GOT3 (cell line): ENCODE data around the gene SARDH.
"Not testable (repeated sequence)": the region's sequence is repeated elsewhere in the genome, so short reads cannot be mapped to it uniquely, and the experiment has no call there.

Experiments
- DNase-seq: peaks from one replicate; lab custom pipeline; 2025; ENCODE audit warnings: mixed read lengths; lab: John Stamatoyannopoulos, UW

Gene SARDH

GRCh38 chr9:133759146-133759900 is 21.2 kb upstream of the SARDH start:
- no peak for DNase-seq

DNA sequence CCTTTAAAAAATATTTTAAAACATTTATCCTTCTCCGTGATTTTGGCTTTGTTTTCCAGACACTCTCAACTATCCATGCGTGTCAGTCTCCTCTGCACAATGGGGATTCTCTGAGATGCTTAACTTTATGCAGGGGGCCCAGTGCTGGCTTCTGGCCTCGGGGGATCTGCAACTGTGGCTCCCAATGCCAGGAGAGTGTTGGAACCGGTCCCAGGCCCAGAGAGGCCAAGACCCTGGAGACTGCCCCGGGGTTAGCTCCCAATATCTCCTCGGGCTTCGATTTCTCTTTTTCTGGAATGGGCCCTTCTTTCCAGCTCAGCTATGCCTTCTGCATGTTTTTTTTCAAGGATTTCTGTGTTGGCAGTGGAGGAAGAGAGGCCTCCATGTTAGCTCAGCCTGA is 20.1 kb upstream of the SARDH start:
- no peak for DNase-seq

- DNase-seq, result no peak
Measured at GRCh38 chr9:133754688-133755227, 16.6 kb upstream of the SARDH start.

DNA sequence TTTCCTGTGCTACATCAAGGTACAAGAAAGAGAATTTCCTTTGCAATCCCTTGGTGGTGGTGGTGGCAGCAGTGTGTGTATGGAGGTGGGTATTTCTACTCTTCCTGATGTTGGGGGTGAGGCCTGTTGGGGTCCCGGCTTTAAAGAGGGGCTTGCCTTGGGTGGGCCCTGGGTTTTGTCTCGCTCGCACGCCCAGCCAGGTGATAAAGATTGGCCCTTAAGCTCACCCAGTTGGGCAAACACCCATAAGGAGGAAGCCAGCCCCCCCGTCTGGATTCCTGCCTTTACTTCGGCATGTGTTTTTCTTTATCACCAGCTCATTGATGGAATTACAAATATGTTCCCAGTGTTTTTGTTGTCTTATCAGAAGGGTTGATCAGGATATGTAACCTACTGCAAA is 16.0 kb upstream of the SARDH start:
- no peak for DNase-seq

- no peak for DNase-seq
Measured at GRCh38 chr9:133752739-133753446, 14.7 kb upstream of the SARDH start.

DNA sequence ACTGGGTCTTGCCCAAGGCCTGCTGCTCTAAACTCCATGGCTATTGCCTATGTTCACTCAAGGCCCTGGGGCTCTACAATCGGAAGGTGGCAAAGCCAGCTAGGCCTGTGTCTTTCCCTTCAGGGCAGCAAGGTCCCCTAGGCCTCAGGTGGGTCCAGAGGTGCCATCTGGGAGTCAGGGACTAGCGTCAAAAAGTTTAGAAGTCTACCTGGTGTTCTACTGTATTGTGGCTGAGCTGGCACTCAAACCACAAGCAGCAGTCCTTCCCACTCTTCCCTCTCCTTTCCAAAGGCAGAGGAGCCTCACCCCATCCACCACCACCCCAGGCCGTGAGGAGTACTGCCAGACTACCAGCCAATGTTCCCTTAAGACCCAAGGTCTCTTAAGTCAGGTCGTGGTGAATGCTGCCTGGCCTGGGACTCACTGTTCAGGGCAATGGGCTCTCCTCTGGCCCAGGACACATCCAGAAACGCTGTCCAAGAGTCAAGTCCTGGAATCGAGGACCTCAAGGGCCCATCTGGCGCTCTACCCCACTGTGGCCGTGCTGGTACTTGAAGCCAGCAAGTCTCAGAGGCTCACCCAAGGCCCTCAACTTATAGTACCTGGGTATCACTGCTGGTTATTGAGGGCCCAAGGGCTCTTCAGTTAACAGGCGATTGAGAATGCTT is 13.0 kb upstream of the SARDH start:
- DNase-seq, result no peak

DNA sequence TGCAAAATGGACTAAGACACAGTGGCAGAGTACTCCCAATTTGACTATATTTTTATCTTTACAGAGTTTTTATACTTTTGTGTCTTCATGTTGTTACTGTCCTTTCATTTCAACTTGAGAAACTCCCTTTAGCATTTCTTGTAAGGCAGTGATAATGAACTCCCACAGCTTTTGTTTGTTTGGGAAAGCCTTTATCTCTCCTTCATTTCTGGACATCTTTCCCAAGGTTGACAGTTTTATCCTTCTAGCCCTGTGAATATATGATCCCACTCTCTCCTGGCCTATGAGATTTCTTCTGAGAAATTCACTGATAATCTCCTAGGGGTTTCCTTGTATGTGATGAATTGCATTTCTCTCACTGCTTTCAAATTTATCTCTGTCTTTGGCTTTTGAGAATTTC is 9.2 kb upstream of the SARDH start:
- no peak for DNase-seq

- DNase-seq, result not testable (repeated sequence)
Measured at GRCh38 chr9:133744528-133744927, 6.4 kb upstream of the SARDH start.

- peak; percentile 27 for DNase-seq
Measured at GRCh38 chr9:133742849-133743444, 4.8 kb upstream of the SARDH start.

DNA sequence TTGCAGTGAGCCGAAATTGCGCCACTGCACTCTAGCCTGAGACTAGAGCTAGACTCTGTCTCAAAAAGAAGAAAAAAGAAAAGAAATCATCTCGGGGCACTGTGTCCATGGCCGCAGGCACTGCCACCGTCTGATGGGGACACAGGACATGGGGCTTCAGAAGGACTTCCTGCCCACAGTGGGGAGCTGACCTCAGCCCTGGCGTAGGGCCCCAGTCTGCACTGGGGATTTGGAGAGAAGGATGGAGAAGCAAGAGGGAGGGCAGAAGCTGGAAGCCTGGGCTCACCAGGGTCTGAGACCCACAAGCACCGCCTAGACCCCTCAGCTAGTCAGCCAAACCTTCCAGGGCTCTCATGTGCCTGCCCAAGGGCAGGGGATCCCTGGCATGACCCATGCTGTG is 4.1 kb upstream of the SARDH start:
- no peak for DNase-seq

DNA sequence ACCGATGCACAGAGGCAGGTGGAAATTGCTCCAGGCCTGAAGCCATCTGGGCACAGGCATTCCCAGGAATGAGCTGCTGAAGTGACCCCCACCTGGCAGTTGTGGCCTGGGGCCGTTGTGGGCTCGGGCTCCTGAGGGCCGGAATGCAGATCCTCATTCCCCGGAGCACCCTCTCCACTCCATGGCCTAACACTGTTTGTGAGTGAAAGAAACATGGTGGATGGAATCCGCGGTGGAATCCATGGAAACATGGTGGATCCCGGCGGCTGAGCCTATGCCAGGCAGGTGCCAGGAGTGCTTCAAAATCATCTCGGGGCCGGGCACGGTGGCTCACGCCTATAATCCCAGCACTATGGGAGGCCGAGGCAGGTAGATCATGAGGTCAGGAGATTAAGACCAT is 3.6 kb upstream of the SARDH start:
- no peak for DNase-seq

- no peak for DNase-seq
Measured at GRCh38 chr9:133740911-133741310, 2.8 kb upstream of the SARDH start.

DNA sequence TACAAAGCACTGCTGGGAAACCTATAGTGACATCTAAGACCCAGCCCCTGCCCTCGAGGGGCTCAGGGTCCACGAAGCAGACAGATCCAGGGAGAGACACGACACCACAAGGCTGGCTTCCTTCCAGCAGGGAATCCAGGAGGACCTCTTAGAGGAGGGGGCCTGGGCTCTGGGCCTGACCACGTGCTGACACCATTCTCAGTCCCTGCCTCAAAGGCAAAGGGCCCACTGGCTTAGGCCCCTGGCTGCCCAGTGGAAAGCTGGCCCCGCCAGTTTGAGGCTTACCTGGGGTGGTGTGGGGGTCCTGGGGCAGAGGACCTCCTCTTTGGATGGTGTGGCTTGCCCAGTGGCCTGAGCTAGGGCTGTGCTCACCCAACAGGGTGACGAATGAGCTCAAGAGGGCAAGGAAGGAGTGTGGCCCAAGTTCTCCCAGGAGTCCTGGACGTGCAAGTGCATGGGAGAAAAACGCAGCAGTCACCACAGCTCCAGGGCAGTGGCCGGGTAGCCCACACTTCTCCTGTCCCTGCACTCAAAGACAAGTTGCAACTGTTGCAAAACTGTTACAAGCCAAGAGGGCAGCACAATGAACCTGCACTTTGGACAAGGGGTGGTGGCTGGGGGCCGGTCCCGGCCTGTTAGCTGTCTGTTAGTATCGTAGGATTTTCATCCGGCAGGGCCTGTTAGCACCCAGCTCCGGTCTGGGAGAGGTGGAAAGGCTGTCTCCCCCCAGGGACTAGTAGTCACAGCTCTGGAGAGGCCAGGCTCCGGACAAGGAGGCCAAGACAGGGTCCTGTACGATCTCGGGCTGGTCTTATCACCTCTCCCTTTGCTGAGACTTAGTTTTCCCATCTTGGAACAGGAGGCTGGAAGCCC is 1.5 kb upstream of the SARDH start:
- DNase-seq, result no peak

GRCh38 chr9:133738640-133739225 is 581 bp upstream of the SARDH start:
- no peak for DNase-seq

GRCh38 chr9:133737071-133737773 is 930 bp downstream of the SARDH start:
- DNase-seq, result no peak

DNA sequence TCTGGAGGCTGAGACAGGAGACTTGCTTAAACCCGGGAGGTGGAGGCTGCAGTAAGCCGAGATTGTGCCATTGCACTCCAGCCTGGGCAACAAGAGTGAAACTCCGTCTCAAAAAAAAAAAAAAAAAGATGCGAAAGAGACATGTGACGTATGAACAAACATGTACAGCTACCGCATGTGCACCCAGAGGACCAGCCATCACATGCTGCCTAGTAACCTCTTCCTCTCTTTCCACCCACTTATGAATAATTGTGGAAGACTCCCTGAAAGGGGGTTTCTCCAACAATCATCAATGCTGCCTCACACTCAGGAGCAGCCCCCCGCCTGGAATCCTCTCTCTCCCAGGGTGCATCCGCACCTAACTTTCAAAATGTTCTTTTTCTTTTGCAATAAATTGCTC is 2.2 kb downstream of the SARDH start:
- DNase-seq, result no peak

GRCh38 chr9:133735415-133735775 is 2.8 kb downstream of the SARDH start:
- DNase-seq, result no peak

DNA sequence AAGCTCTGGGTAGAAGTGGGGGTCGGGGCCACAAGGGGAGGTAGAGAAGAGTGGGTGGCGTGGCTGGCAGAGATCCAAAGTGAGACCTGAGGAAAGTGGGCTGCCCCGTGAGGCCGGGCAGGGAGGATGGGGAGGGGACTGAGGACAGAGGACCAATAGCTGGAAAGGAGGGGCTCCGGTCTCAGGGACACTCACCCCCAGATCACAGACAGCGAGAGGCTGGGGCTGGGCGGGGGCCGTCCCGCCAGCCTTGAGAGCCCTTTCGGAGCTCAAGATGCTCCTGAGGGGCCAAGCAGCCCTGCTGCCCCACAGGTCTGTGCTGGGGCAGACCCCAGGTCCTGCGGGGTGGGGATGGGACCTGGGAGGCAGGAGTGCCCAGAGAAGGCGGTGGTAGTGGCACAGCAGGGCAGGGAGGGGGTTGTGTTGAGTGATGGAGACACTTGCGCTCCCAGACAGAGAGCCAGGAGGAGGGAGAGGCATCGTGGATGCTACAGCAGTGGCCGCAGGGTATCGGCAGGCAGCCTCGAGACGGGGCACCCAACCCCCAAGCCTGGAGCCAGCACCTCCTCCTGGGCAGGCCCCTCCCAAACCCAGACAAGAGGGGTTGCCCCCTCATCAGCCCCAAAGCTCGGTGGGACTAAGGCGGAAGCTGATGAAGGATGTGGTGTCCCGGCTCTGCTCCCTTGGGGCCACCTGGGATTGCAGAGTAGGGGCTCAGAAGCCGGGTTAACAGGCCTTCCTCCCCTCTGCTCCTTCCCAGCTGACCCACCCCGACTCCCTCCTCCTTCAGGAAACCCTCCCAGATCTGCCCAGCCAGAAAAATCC is 3.4 kb downstream of the SARDH start:
- DNase-seq, result no peak

DNA sequence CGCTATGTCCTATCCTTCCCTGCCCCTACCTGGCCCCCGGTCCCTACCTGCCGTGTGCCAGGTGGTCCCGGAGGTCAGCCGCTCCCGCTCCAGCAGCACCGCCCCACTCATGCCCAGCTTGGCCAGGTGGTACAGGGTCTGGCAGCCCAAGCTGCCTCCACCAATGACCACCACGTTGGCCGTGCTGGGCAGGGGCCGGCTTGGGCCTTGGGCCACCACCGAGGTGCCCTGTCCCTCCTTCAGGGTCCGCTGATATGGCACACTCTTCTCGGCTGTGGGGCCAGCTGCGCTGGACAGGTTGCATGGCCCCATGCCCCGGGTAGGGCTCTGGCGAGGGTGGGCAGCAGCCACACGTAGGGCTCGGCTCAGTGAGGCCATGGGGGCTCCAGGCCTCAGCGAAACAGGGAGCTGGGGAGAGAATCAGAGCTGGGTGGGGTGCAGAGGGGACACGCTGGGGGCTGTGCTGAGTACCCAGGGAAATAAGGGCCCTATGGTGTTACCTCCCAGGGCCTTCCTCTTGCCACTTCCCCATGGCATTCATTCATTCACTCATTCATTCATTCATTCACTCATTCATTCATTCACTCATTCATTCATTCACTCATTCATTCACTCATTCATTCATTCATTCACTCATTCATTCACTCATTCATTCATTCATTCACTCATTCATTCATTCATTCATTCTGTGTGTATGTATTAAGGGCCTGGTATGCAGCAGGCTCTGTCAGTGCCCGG is 4.2 kb downstream of the SARDH start:
- DNase-seq, result no peak
